Measurements from ENCODE around the gene NTRK3. TPM values are rescaled to one million over a fixed set of nuclear protein-coding genes. Genes with fewer than 3 reads are reported as not detected.

NTRK3 gene
- total RNA-seq, 2 experiments from 2014 or later: not detected

GRCh38 chr15:88002706-88003105 lies 253.8 kb downstream of the NTRK3 start:
- POLR2A ChIA-PET: no interaction called here
- ATAC-seq (ENCODE audit: low read depth): no peak
- Mint-ChIP-seq H3K36me3 (no peaks in the 10 kb centered on the region), H3K9me3 (no peaks in the 10 kb centered on the region), H3K4me1 (no peaks in the 10 kb centered on the region), H3K27me3 (no peaks in the 10 kb centered on the region), H3K27ac (no peak overlapping the region), H3K4me3 (no peak overlapping the region)
- DNase-seq: no peak

GRCh38 chr15:87998630-87999029 lies 257.9 kb downstream of the NTRK3 start:
- Mint-ChIP-seq H3K4me1 (no peaks in the 10 kb centered on the region), H3K36me3 (no peaks in the 10 kb centered on the region), H3K27ac (no peak overlapping the region), H3K27me3 (no peaks in the 10 kb centered on the region), H3K9me3 (no peaks in the 10 kb centered on the region), H3K4me3 (no peak overlapping the region)
- no peak for ATAC-seq (ENCODE audit: low read depth)
- POLR2A ChIA-PET: no interaction called here
- DNase-seq: no peak

GRCh38 chr15:87986776-87987175 lies 269.8 kb downstream of the NTRK3 start:
- no peak overlapping the region for H3K27ac Mint-ChIP-seq
- no peaks in the 10 kb centered on the region for H3K36me3 Mint-ChIP-seq
- ATAC-seq (ENCODE audit: low read depth): no peak
- H3K9me3 Mint-ChIP-seq: no peaks in the 10 kb centered on the region
- no peak overlapping the region for H3K4me3 Mint-ChIP-seq
- POLR2A ChIA-PET: no interaction called here
- no peak for DNase-seq
- H3K4me1 Mint-ChIP-seq: no peaks in the 10 kb centered on the region
- H3K27me3 Mint-ChIP-seq: no peaks in the 10 kb centered on the region

GRCh38 chr15:87985451-87985850 lies 271.1 kb downstream of the NTRK3 start:
- Mint-ChIP-seq H3K4me3 (no peak overlapping the region), H3K9me3 (no peaks in the 10 kb centered on the region), H3K27ac (no peak overlapping the region), H3K4me1 (no peaks in the 10 kb centered on the region), H3K27me3 (no peaks in the 10 kb centered on the region), H3K36me3 (no peaks in the 10 kb centered on the region)
- POLR2A ChIA-PET: no interaction called here
- DNase-seq: no peak
- no peak for ATAC-seq (ENCODE audit: low read depth)

GRCh38 chr15:87981969-87982368 lies 274.6 kb downstream of the NTRK3 start:
- H3K27ac Mint-ChIP-seq: no peak overlapping the region
- ATAC-seq (ENCODE audit: low read depth) (no peak), DNase-seq (no peak)
- POLR2A ChIA-PET: no interaction called here
- no peaks in the 10 kb centered on the region for H3K27me3 Mint-ChIP-seq
- H3K4me3 Mint-ChIP-seq: no peak overlapping the region
- H3K9me3 Mint-ChIP-seq: no peaks in the 10 kb centered on the region
- no peaks in the 10 kb centered on the region for H3K36me3 Mint-ChIP-seq
- H3K4me1 Mint-ChIP-seq: no peaks in the 10 kb centered on the region

GRCh38 chr15:87977907-87978306 lies 278.6 kb downstream of the NTRK3 start:
- peaks cover 2% of the 10 kb centered on the region for H3K27me3 Mint-ChIP-seq
- POLR2A ChIA-PET: no interaction called here
- no peak for ATAC-seq (ENCODE audit: low read depth)

GRCh38 chr15:87976552-87976951 lies 280.0 kb downstream of the NTRK3 start:
- Mint-ChIP-seq H3K4me3 (no peak overlapping the region), H3K36me3 (no peaks in the 10 kb centered on the region), H3K27me3 (peaks cover 2% of the 10 kb centered on the region), H3K27ac (no peak overlapping the region), H3K4me1 (no peaks in the 10 kb centered on the region), H3K9me3 (peaks cover 1% of the 10 kb centered on the region)
- ATAC-seq (ENCODE audit: low read depth) (no peak), DNase-seq (no peak)
- POLR2A ChIA-PET: no interaction called here

More at GRCh38 chr15:87977907-87978306, 278.6 kb downstream of the NTRK3 start:
- DNase-seq: no peak
- no peaks in the 10 kb centered on the region for H3K4me1 Mint-ChIP-seq
- H3K36me3 Mint-ChIP-seq: no peaks in the 10 kb centered on the region
- no peak overlapping the region for H3K4me3 Mint-ChIP-seq
- H3K9me3 Mint-ChIP-seq: peaks cover 1% of the 10 kb centered on the region
- H3K27ac Mint-ChIP-seq: no peak overlapping the region

- Mint-ChIP-seq H3K27me3 (peaks cover 2% of the 10 kb centered on the region), H3K4me3 (no peak overlapping the region), H3K36me3 (no peaks in the 10 kb centered on the region), H3K27ac (no peak overlapping the region), H3K9me3 (peaks cover 1% of the 10 kb centered on the region), H3K4me1 (no peaks in the 10 kb centered on the region)
- POLR2A ChIA-PET: no interaction called here
- no peak for ATAC-seq (ENCODE audit: low read depth)
- no peak for DNase-seq
These were observed 282.9 kb downstream of the NTRK3 start for GRCh38 chr15:87973501-87974215.

GRCh38 chr15:87971076-87971475 lies 285.5 kb downstream of the NTRK3 start:
- H3K4me1 Mint-ChIP-seq: no peaks in the 10 kb centered on the region
- no peaks in the 10 kb centered on the region for H3K9me3 Mint-ChIP-seq
- no peak overlapping the region for H3K4me3 Mint-ChIP-seq
- H3K27ac Mint-ChIP-seq: no peak overlapping the region
- H3K27me3 Mint-ChIP-seq: peaks cover 2% of the 10 kb centered on the region
- DNase-seq (no peak), ATAC-seq (ENCODE audit: low read depth) (no peak)
- H3K36me3 Mint-ChIP-seq: no peaks in the 10 kb centered on the region
- POLR2A ChIA-PET: no interaction called here

GRCh38 chr15:87967951-87968350 lies 288.6 kb downstream of the NTRK3 start:
- Mint-ChIP-seq H3K9me3 (no peaks in the 10 kb centered on the region), H3K4me3 (no peak overlapping the region), H3K4me1 (no peaks in the 10 kb centered on the region), H3K36me3 (no peaks in the 10 kb centered on the region), H3K27me3 (no peaks in the 10 kb centered on the region), H3K27ac (no peak overlapping the region)
- ATAC-seq (ENCODE audit: low read depth): no peak
- POLR2A ChIA-PET: no interaction called here
- no peak for DNase-seq

- Mint-ChIP-seq H3K36me3 (no peaks in the 10 kb centered on the region), H3K9me3 (no peaks in the 10 kb centered on the region), H3K27me3 (no peaks in the 10 kb centered on the region), H3K4me1 (no peaks in the 10 kb centered on the region), H3K27ac (no peak overlapping the region), H3K4me3 (no peak overlapping the region)
- POLR2A ChIA-PET: no interaction called here
- ATAC-seq (ENCODE audit: low read depth): no peak
- DNase-seq: no peak
These were observed 291.2 kb downstream of the NTRK3 start for GRCh38 chr15:87965304-87965703.

- no peaks in the 10 kb centered on the region for H3K27me3 Mint-ChIP-seq
- ATAC-seq (ENCODE audit: low read depth): no peak
- no peak overlapping the region for H3K27ac Mint-ChIP-seq
- H3K9me3 Mint-ChIP-seq: no peaks in the 10 kb centered on the region
- no peak for DNase-seq
- H3K4me1 Mint-ChIP-seq: no peaks in the 10 kb centered on the region
- POLR2A ChIA-PET: no interaction called here
- no peak overlapping the region for H3K4me3 Mint-ChIP-seq
- H3K36me3 Mint-ChIP-seq: no peaks in the 10 kb centered on the region
These were observed 294.1 kb downstream of the NTRK3 start for GRCh38 chr15:87962428-87962827.

- H3K27me3 Mint-ChIP-seq: no peaks in the 10 kb centered on the region
- POLR2A ChIA-PET: no interaction called here
- H3K4me1 Mint-ChIP-seq: no peaks in the 10 kb centered on the region
- no peaks in the 10 kb centered on the region for H3K9me3 Mint-ChIP-seq
- no peak overlapping the region for H3K4me3 Mint-ChIP-seq
- ATAC-seq (ENCODE audit: low read depth) (no peak), DNase-seq (no peak)
- no peaks in the 10 kb centered on the region for H3K36me3 Mint-ChIP-seq
- H3K27ac Mint-ChIP-seq: no peak overlapping the region
These were observed 294.6 kb downstream of the NTRK3 start for GRCh38 chr15:87961851-87962420.

GRCh38 chr15:87959662-87960061 lies 296.9 kb downstream of the NTRK3 start:
- DNase-seq: no peak
- Mint-ChIP-seq H3K4me1 (no peaks in the 10 kb centered on the region), H3K36me3 (no peaks in the 10 kb centered on the region), H3K27me3 (no peaks in the 10 kb centered on the region), H3K27ac (no peak overlapping the region), H3K4me3 (no peak overlapping the region), H3K9me3 (no peaks in the 10 kb centered on the region)
- POLR2A ChIA-PET: no interaction called here
- ATAC-seq (ENCODE audit: low read depth): no peak

Data from activated naive CD8-positive, alpha-beta T cell treated with anti-CD3 and anti-CD28 coated beads, Interleukin-2, amount 10 ng/mL, durations not matched to agents 7 days and 5 days (primary cell).